ENCODE data around the gene STRA8.

DNA sequence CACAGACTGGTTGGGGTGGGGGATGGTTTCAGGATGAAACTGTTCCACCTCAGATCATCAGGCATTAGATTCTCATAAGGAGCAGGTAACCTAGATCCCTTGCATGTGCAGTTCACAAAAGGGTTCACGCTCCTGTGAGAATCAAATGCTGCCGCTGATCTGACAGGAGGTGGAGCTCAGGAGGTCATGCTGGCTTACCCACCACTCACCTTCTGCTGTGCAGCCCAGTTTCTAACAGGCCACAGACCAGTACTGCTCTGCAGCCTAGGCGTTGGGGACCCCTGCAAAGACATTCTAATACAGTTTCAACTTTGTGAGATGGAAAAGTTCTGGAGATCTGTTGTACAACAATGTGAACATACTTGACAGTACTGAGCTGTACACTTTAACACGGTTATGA is 39.9 kb downstream of the STRA8 start:
- TF ChIP-seq CTCF (conservative IDR thresholded peaks at IDR 0.05; ENCODE audit: low read depth, low read length), result no peak
- TF ChIP-seq EZH2 (IDR thresholded peaks at IDR 0.05; ENCODE audit: low read length, unreplicated experiment), result no peak

Data from PC-3 (cell line).